UCSD-AML1 (cell line): ENCODE data around the gene ZPR1.

ENCODE experiments used
- DNase-seq: peaks from one replicate; lab custom pipeline; 2025; ENCODE audit not compliant: unreplicated experiment; lab: John Stamatoyannopoulos, UW

Gene ZPR1

GRCh38 chr11:116792869-116793771 lies 5.3 kb upstream of the ZPR1 start:
- DNase-seq = no peak

DNA sequence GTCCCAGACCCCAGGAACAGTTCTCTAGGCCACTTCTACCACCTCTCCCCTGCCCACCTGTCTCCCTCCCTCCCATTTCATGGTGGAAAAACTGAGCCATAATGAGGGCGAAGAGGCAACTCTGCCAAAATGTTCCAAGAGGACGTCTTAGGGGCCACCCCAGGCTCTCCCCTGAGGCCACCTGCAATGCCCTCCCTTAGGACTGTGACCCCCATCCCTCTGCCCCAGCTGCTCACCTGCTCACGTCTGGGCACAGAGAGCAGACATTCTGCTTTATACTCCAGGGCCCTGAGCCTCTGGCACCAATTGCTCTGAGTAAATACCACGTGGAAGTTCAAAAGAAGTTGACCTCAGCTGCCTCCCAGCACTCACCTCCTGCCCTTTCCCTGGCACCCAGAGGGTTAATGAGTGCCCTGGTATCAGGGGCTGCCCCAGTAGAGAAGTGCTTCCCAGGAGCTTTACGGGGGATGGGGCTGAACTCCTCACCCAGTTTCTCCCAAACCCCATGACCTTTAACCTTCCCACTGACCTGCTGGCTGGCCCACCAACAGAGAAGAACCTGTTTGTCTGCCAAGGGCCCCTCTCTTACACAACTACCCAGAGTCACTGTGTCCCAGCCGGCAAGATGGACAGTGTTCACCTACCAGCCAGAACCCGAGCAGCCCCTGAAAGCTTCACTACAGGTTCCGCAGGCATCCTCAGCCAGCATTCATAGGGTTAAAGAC lies 4.5 kb upstream of the ZPR1 start:
- DNase-seq = no peak

- no peak for DNase-seq
Measured at GRCh38 chr11:116791813-116792143, 4.0 kb upstream of the ZPR1 start, which contains the start of gene APOA5. APOA5 (minus strand) TSS chr11:116791879; CDS start chr11:116791860, 19 bp downstream.

DNA sequence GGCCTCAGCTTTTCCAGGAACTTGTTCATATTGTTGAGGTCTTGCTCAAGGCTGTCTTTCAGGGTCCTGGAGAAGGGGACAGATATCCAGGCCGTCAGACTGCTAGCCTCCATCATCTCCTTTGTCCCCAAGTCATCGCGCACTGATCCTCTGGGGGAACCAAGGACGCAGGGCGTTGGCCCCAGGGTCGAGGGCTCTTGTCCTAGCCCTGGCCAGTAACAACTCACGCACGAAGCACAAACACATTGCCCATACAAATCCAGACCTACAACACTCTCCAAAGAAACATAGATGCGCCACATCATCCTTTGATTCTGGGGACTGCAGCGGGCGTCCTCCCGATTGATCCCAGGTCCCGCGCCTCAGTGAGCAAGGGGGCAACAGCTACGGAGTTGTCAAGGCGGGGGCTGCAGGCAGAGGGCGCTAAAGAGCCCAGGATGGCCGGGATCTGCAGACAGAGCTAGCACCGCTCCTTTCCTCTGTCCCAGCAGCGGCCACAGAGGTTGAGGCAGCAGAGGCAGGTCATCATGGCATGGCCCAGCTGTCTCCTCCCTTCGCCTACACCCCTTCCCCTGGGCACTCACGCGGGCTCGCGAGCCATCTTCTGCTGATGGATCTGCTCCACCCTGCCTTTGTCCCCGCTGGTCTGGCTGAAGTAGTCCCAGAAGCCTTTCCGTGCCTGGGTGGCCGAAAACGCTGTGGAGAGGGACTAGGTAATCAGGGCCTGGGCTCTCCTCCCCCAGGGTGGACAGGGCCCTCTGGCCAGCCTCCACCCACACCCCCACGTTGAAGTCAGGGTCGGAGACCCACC lies 3.4 kb upstream of the ZPR1 start:
- DNase-seq = peak; percentile 73

GRCh38 chr11:116790167-116791001 lies 2.6 kb upstream of the ZPR1 start:
- no peak for DNase-seq

- no peak for DNase-seq
Measured at GRCh38 chr11:116788975-116789374, 1.2 kb upstream of the ZPR1 start.

- DNase-seq = no peak
Measured at GRCh38 chr11:116788534-116788933, 711 bp upstream of the ZPR1 start.

GRCh38 chr11:116787436-116787785 lies 412 bp downstream of the ZPR1 start:
- DNase-seq = no peak

GRCh38 chr11:116786966-116787365 lies 857 bp downstream of the ZPR1 start:
- DNase-seq = no peak

GRCh38 chr11:116786326-116786725 lies 1.5 kb downstream of the ZPR1 start:
- no peak for DNase-seq

DNA sequence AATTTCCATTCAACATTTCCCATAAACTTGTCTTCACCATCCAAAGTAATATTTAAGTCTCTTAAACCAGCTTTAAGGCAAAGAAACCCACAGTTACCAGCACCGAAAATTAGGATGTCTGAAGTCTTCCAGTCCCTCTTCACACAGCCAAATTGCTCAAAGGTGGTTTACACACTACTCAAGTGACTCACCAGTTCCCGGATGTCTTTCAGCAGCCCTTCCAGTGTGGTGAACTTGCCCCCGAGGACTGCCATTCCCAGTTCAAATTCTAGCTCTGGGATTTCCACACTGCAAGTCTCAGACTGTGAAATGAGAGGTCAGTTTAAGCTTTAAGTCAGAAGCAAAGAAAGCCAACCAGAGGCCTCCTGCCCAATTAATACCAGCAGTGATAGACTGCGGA lies 5.1 kb downstream of the ZPR1 start:
- DNase-seq = no peak

DNA sequence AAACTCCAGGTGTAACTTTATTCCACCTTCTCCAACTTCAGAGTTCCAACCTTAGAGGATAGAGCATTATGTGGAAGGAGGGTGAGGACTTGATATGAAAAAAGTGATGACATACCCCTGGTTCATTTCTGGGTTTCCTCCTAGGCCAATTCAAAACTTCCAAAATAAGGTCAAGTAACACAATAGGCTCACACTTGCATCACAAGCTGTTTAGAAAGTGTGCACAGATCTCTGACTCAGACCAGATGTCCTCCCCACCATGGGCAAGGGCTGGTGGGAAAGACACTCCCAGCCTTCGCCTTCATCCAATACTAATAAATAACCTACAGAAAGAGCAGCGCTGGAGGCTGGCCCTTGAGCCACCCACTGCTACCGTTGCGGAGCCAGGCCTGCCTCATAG lies 9.3 kb downstream of the ZPR1 start:
- no peak for DNase-seq

DNA sequence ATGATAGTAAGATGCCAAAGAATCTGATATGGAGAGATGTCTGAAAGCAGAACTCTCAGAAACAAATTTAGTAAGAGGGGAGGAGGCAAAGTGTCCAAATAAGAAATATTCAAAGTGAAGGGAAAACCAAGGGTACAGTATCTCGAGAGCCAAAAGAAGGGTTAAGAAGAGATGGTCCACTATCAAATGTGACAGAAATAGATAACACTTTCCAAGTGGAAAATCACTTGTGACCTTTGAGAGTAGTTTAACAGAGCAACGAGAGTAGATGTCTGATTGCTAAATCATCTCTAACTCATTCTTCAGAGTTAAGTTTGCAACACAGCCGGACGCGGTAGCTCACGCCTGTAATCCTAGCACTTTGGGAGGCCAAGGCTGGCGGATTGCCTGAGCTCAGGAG lies 10.8 kb downstream of the ZPR1 start:
- no peak for DNase-seq

- DNase-seq = no peak
Measured at GRCh38 chr11:116776522-116776984, 11.3 kb downstream of the ZPR1 start.

GRCh38 chr11:116775975-116776374 lies 11.8 kb downstream of the ZPR1 start:
- no peak for DNase-seq

DNA sequence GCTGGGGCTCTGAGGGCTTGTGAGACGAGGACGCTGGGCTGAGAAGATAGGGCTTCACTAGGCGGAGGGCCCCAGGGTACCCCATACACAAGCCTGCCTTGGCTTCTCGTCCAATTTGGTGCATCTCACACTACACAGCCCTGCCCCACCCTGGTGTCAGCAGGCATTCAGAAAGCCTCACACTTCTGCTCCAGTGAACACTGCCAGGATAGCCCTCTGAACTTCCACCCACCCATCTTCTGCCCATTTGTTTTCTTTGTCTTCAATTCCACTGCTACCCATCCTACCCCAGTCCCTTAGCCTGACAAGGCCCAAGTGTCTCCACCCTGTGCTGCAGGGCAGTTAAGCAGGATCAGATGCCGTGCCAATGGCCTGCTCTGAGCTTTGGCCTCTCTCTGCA lies 13.2 kb downstream of the ZPR1 start:
- no peak for DNase-seq

DNA sequence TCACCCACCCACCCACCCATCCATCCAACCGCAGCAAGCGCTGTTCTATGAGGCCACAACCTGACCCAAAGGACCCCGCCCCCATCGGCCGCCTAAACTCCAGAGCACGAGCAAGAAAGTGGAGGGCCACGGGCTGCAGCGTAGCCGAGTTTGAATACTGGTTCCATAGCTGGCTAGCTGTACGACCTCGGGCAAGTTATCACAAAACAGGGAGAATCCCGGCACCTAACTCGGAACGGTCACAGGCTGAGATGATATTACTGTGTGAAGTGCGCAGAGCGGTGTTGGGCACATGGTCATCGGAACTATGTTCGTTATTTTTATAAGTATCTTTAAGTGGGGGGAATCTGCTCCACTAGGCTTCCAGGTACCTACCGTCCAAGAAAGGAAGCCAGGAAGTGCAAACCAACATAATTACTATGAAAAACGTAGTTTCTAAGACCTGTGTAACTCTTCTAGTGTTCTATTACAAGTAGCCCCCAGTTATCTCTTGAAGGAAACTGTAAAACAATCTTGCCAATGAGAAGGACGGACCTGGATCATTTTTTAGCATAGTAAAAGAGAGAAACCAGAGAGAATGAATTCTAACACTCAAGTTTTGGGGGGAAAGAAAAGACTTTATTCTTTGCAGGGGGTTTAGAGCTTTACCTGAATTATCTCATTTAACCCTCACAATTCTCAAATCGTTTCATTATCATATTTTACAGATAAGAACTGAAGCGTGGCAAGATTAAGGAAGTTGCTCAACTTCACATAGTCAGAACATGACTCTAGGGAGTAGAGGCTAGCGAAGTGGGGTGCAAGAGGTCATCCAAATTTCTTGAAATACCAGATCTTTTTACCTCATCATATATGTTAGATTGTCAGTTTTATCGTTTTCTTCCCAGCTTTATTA lies 14.4 kb downstream of the ZPR1 start:
- DNase-seq = peak; percentile 82

- peak; percentile 90 for DNase-seq
Measured at GRCh38 chr11:116772443-116773202, 15.2 kb downstream of the ZPR1 start, which contains the start of gene BUD13. BUD13 (minus strand) TSS chr11:116772987; CDS start chr11:116772964, 23 bp downstream.

DNA sequence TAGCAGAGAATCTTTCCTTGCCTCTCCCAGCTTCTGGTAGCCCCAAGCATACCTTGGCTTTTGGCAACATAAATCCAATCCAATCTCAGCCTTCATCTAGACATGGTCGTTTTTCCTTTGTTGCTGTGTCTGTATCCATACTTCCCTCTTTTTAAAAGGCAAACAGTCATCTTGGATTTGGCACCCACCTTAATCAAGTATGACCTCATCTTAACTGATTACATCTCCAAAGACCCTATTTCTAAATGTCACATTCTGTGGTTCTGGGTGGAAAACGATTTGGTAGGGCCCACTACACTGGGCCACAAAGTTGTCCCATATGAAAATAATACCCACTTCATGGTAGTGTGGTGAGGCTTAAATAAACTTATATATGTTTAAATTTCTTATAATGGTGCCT lies 15.9 kb downstream of the ZPR1 start:
- no peak for DNase-seq
